ENCODE results near the gene THRA.

- no peak for TF ChIP-seq CTCF (conservative IDR thresholded peaks at IDR 0.05)
- no peak for TF ChIP-seq ZFX (IDR thresholded peaks at IDR 0.05)
Observed at GRCh38 chr17:40072735-40073346, 10.1 kb downstream of the THRA start.

Data from C4-2B (cell line).